Prostate gland (tissue), 2 donors: ENCODE measurements around the gene ZNF831. TPM values are rescaled to one million over a fixed set of nuclear protein-coding genes. Genes with fewer than 3 reads are reported as not detected.

Source experiments
- DNase-seq: peaks from one replicate; pipeline ENCODE4 v3.0.0-alpha.2; 2019; ENCODE audit warnings: low spot score
- H3K27ac ChIP-seq, 2 donors: fragments of 200-600 bp; sonication (generic); 2 replicates each; pipeline ENCODE4 v1.5.1; 2017 to 2019
- H3K27me3 ChIP-seq: fragments of 200-600 bp; sonication (generic); replicated peaks from 2 replicates; pipeline ENCODE4 v1.5.1; 2019; ENCODE audit not compliant: insufficient read depth
- H3K36me3 ChIP-seq, 2 donors: fragments of 200-600 bp; sonication (generic); 1 replicate in 1 of 2; 2 replicates in 1 of 2; pipeline versions ENCODE4 v1.5.1 to v1.8.1; 2017 to 2019
- H3K4me1 ChIP-seq: fragments of 200-600 bp; sonication (generic); replicated peaks from 2 replicates; pipeline ENCODE4 v1.5.1; 2019
- H3K4me3 ChIP-seq, 2 donors: fragments of 200-600 bp; sonication (generic); 2 replicates each; pipeline ENCODE4 v1.5.1; 2017 to 2019
- H3K9me3 ChIP-seq: fragments of 200-600 bp; sonication (generic); 2 replicates; pipeline ENCODE4 v1.5.1; 2017
- CTCF ChIP-seq, 4 experiments: fragments of 200-600 bp in 2 of 4; fragments of 450-650 bp in 2 of 4; sonication (generic) in 2 of 4; IDR thresholded peaks; 1 replicate in 3 of 4; 2 replicates in 1 of 4; pipeline ENCODE4 v1.5.1; 2016 to 2019; ENCODE audit warnings: antibody characterized with exemption in 4 of 4, mild to moderate bottlenecking in 2 of 4, moderate library complexity in 2 of 4
- POLR2A ChIP-seq: fragments of 450-650 bp; IDR thresholded peaks from one replicate; pipeline ENCODE4 v1.6.1; 2016; ENCODE audit warnings: antibody characterized with exemption, mild to moderate bottlenecking
- POLR2AphosphoS5 ChIP-seq: sonication (generic); formaldehyde crosslinking; IDR thresholded peaks from one replicate; pipeline ENCODE4 v1.6.1; 2017; ENCODE audit warnings: antibody characterized with exemption
- WGBS: methylation state at CpG from one replicate; pipeline ENCODE4 v1.1.5; 2018; 5-methylcytosine and 5-hydroxymethylcytosine counted together
- intact Hi-C: fragments of 100-400 bp; cut with DNase I; formaldehyde crosslinking; loops from one replicate; pipeline ENCODE4 v1.14.2; 2022
- total RNA-seq, 2 donors: library from RNA; depleted of rRNA; stranded (reverse); fragments of >200 nt; gene quantifications; one replicate each; pipeline ENCODE4 v1.1.0, GENCODE V29; 2016

ZNF831 gene
- total RNA-seq, 2 donors from 2014 or later = 0.46 to 1.1 TPM

DNA sequence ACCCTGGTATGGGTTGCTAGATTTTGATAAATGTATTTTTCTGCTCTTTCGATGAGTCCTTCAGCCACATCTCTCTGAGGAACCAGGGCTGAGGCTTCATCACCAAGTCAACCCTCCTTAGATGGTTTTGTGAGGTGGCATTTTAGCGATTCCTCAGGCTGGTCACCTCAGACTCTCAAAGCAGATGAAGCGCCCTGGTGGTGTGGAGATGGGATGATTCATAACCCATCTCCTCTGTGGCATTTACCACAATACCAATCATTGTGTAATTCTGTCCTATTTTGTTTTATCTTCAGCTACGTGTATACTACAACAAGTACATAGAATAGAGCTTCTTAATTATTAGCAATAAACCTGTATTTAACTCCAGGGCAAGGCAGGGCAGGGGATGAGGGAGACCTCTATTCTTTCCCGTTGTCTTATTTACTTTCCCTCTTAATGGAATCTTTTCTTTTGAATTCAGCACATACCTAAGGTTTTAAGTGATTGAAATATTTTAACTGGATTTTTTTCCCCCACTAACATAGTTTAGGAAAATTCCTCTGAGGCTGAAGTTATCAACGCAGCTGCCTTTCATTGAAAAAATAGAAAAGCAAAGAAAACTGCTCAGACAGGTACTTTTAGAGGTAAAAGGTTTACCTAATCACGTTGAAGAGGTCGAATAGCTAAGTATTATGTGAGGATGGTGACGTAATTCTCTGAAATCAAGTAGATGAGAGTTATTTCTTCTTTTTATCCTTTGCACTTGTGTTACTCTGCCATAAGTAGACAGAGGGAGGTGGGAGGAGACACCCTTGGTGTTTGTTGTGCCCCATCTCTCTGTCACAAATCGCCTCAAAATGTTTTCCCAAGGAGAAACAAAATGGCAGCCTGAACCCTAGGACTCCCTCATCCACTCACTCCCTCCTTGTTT is 79.3 kb downstream of the ZNF831 start:
- H3K27ac ChIP-seq = no peak overlapping the region
- H3K36me3 ChIP-seq = no peaks in the 10 kb centered on the region
- no peaks in the 10 kb centered on the region for H3K4me1 ChIP-seq
- H3K9me3 ChIP-seq = no peaks in the 10 kb centered on the region
- TF ChIP-seq POLR2AphosphoS5 = no peak
- TF ChIP-seq POLR2A = no peak
- TF ChIP-seq CTCF (IDR thresholded peaks at IDR 0.05) = no peak
- no peaks in the 10 kb centered on the region for H3K27me3 ChIP-seq
- no peak for DNase-seq
- intact Hi-C loops = no loop called here
- 58% methylated on average over 10 of the region's 10 CpGs for WGBS
- no peak overlapping the region for H3K4me3 ChIP-seq

GRCh38 chr20:59246691-59247400 is 83.2 kb downstream of the ZNF831 start:
- no peak overlapping the region for H3K4me3 ChIP-seq
- DNase-seq = no peak
- H3K4me1 ChIP-seq = no peaks in the 10 kb centered on the region
- TF ChIP-seq POLR2AphosphoS5 (no peak), CTCF (IDR thresholded peaks at IDR 0.05) (no peak), POLR2A (no peak)
- H3K27me3 ChIP-seq = no peaks in the 10 kb centered on the region
- H3K36me3 ChIP-seq = no peaks in the 10 kb centered on the region
- 71% methylated on average over 8 of the region's 8 CpGs for WGBS
- no peak overlapping the region for H3K27ac ChIP-seq
- intact Hi-C loops = no loop called here
- H3K9me3 ChIP-seq = no peaks in the 10 kb centered on the region

DNA sequence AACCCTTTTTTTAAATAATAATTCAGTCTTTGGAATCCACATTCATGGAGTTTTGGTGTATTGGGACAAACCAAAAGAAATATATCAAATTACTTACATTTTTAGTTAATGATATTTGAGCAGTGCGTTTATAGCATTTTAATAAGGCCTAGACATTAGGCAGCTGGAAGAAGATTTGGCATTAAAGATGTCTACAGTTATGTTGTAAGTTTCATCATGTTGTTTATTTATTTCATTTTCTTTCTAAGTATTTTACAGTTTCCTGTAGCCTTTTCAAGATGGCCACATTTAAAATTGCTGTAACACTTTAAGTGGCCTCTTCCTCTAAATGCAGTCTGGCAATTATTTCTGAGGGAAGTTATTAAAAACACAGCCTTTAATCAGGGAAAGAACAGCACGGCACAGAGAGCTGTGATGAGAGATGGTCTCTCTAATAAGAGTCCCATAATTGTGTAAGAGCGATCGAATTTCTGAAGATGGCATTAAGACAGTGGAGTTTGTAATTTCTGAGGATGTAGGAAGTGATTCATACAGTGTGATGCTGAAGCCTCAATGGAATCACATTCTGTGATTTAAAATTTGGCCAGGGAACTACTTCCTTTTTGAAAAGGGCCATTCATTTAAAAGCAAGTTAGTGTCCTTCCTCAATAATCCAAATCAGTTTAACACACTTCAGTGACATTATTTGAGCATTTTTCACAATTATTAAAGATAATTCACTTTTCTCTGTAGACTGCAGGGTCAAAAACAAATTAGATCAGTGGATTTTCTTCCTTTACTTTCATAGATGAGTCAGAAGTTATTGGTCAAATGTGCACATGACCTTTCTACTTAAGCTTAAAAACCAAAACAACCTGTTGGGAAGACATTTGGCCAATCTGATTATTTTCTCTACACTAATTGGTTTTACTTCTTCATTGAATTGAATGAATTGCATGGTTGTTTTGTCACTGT is 84.4 kb downstream of the ZNF831 start:
- WGBS = 52% methylated on average over 4 of the region's 4 CpGs
- H3K9me3 ChIP-seq = no peaks in the 10 kb centered on the region
- intact Hi-C loops = no loop called here
- TF ChIP-seq POLR2AphosphoS5 (no peak), CTCF (IDR thresholded peaks at IDR 0.05) (no peak), POLR2A (no peak)
- H3K4me3 ChIP-seq = no peak overlapping the region
- DNase-seq = no peak
- no peaks in the 10 kb centered on the region for H3K27me3 ChIP-seq
- no peak overlapping the region for H3K27ac ChIP-seq
- H3K36me3 ChIP-seq = no peaks in the 10 kb centered on the region
- no peaks in the 10 kb centered on the region for H3K4me1 ChIP-seq

DNA sequence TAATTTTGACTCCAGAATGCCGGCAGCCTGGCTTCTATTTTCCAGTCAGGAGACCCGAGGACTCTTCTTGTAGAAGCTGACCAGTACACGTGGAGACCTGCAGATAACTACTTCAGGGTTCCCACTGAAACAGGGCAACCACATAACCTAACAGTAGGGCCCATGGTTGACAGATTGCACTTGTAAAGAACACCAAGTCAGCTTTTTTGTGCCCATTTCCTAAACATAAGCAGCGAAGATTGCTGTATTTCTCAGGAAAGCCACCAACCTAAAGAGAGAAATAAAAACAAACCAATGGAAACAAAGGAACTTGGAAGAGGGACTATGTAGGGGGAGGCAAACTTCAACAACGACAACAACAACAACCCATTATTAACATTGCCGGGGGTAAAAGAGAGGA is 86.7 kb downstream of the ZNF831 start:
- TF ChIP-seq CTCF (IDR thresholded peaks at IDR 0.05) (no peak), POLR2A (no peak), POLR2AphosphoS5 (no peak)
- Histone ChIP-seq H3K27me3 (no peaks in the 10 kb centered on the region), H3K36me3 (no peaks in the 10 kb centered on the region), H3K27ac (no peak overlapping the region), H3K4me1 (no peaks in the 10 kb centered on the region), H3K9me3 (no peaks in the 10 kb centered on the region), H3K4me3 (no peak overlapping the region)
- no peak for DNase-seq
- intact Hi-C loops = no loop called here
- WGBS = 93% methylated on average over 6 of the region's 6 CpGs
